BJ (cell line): ENCODE results near the gene HDAC9. TPM values are rescaled to one million over a fixed set of nuclear protein-coding genes. Genes with fewer than 3 reads are reported as not detected.

ENCODE experiments used
- CTCF ChIA-PET: fragments of 350-600 bp; formaldehyde crosslinking; extraction: SDS; loops from one replicate; lab custom pipeline; 2021; ENCODE audit warnings: antibody characterized with exemption, inconsistent platforms; lab: Yijun Ruan, JAX
- POLR2A ChIA-PET: fragments of 300-600 bp; sonication (Branson Sonifier 250); formaldehyde crosslinking; extraction: SDS; loops from one replicate; lab custom pipeline; 2021; ENCODE audit warnings: antibody characterized with exemption; lab: Charles Lee
- DNase-seq: peaks from one replicate; pipeline ENCODE4 v3.0.0-alpha.2; 2011; ENCODE audit warnings: low read depth
- H3K27me3 ChIP-seq: 2 replicates; pipeline ENCODE4 v1.6.0; 2011; ENCODE audit warnings: low read length; ENCODE audit not compliant: control insufficient read depth, insufficient read depth
- H3K36me3 ChIP-seq: 2 replicates; pipeline ENCODE4 v1.5.1; 2011; ENCODE audit warnings: low read length; ENCODE audit not compliant: control insufficient read depth, insufficient read depth
- H3K4me3 ChIP-seq: 2 replicates; pipeline ENCODE4 v1.5.1; 2011; ENCODE audit warnings: low read depth, mild to moderate bottlenecking, control low read depth, low read length
- CTCF ChIP-seq: IDR thresholded peaks from 2 replicates; pipeline ENCODE4 v1.5.1; 2011; ENCODE audit warnings: low read depth, mild to moderate bottlenecking, control low read depth, inconsistent platforms, low read length, moderate library complexity; ENCODE audit not compliant: insufficient read depth
- polyA plus RNA-seq: library from polyadenylated mRNA; depleted of rRNA; stranded (reverse); fragments of >200 nt; gene quantifications from 2 replicates; pipeline ENCODE4 v1.2.3, GENCODE V29; 2011

The HDAC9 gene
- polyA plus RNA-seq, 1 experiment = 14.7 TPM

DNA sequence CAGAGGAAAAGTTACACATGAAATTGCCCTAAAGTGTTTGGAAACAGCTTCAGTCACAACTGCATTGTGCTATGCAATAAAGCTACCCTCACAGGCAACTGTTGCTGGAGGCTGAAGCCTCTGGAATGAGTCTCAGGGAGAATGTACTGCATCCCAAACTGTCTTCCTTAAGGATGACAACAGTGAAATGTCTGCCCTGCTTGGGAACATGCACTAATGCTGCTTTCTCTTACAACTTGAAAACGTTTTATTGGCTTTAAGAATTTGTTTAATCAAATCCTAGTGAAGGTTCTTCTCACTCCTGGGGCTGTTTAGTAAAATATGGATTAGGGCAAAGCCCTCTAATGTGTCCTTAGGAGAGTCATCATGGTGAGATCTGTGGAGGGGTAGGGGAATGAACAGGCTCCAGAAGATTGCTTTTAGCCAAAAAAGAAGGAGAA lies 406.5 kb downstream of the HDAC9 start:
- POLR2A ChIA-PET = interaction anchor here (0.5 kb wide), 1 partner anchor 455 kb away, joined by 3 read pairs; no protein-coding TSS in a partner anchor
- TF ChIP-seq CTCF = no peak
- no peaks in the 10 kb centered on the region for H3K36me3 ChIP-seq
- no peaks in the 10 kb centered on the region for H3K27me3 ChIP-seq
- no peak overlapping the region for H3K4me3 ChIP-seq
- CTCF ChIA-PET = no interaction called here
- no peak for DNase-seq

GRCh38 chr7:18902892-18903291 lies 407.3 kb downstream of the HDAC9 start:
- H3K4me3 ChIP-seq = no peak overlapping the region
- POLR2A ChIA-PET = no interaction called here
- no peak for TF ChIP-seq CTCF
- no peaks in the 10 kb centered on the region for H3K27me3 ChIP-seq
- DNase-seq = no peak
- H3K36me3 ChIP-seq = no peaks in the 10 kb centered on the region
- CTCF ChIA-PET = no interaction called here

DNA sequence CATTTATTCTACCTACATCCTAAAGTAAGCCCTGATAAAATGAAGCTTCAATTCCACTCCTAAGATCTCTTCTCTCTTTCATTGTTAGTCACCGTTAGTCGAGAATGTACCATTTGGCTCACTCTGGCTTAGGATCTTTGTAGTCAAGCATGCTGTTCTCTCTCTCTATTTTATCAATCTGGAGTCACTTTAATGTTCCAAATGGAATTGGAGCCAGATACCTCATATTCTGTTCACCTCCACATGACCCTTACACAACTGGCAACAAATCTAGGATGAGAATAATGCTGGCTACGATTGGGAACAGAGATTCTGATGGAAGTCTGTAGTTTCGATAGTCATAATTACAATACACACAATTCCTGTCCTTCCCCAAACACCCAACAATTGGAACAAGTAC lies 408.1 kb downstream of the HDAC9 start:
- CTCF ChIA-PET = interaction anchor here (0.9 kb wide), 1 partner anchor 49 kb away, joined by 3 read pairs; no protein-coding TSS in a partner anchor
- Histone ChIP-seq H3K36me3 (no peaks in the 10 kb centered on the region), H3K4me3 (no peak overlapping the region), H3K27me3 (no peaks in the 10 kb centered on the region)
- POLR2A ChIA-PET = no interaction called here
- no peak for DNase-seq
- no peak for TF ChIP-seq CTCF

- ChIA-PET CTCF (no interaction called here), POLR2A (no interaction called here)
These were observed 409.9 kb downstream of the HDAC9 start for GRCh38 chr7:18905316-18905943.

DNA sequence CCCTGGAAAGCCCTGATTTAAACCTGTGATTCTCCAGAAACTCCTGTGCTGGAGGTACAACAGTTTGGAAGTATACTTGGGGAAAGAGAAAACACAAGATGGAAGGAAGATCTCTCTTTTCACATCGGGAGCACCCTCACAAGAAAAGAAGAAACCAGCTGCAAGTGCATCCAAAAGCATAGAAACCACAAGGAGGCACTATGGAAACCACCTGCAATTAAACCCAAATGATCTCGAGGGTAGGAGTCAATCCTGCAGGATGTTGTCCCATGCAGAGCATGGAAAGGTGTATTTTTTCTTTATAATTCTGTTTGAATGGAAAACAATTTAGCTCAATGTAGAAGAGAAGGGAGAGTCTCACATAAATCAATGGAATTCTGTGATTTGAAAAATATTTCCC lies 411.4 kb downstream of the HDAC9 start:
- ChIA-PET POLR2A (no interaction called here), CTCF (interaction anchor here (0.7 kb wide), 1 partner anchor 86 kb away, joined by 3 read pairs; no protein-coding TSS in a partner anchor)
- H3K4me3 ChIP-seq = no peak overlapping the region
- no peak for TF ChIP-seq CTCF
- no peaks in the 10 kb centered on the region for H3K27me3 ChIP-seq
- no peaks in the 10 kb centered on the region for H3K36me3 ChIP-seq
- no peak for DNase-seq

More at GRCh38 chr7:18905316-18905943, 409.9 kb downstream of the HDAC9 start:
- Histone ChIP-seq H3K36me3 (no peaks in the 10 kb centered on the region), H3K4me3 (no peak overlapping the region), H3K27me3 (no peaks in the 10 kb centered on the region)
- no peak for DNase-seq
- TF ChIP-seq CTCF = no peak
